Activated CD4-positive, CD25-positive, alpha-beta regulatory T cell (primary cell): ENCODE data around the gene RBM18.

Source experiments
- DNase-seq, 4 experiments: peaks; one replicate each; lab custom pipeline; 2025; lab: John Stamatoyannopoulos, UW

RBM18 gene

GRCh38 chr9:122264360-122265148, at the start of gene RBM18, which contains the start of gene MRRF:
Gene RBM18 (minus strand): TSS chr9:122264840. CDS start chr9:122261492, 3,348 bp downstream.
Gene MRRF (plus strand): TSS chr9:122264882. CDS start chr9:122270892, 6,010 bp downstream.
- peak; percentile 67 to 84 (median 74) for DNase-seq

- DNase-seq: no peak
These were observed 49.5 kb upstream of the RBM18 start for GRCh38 chr9:122314165-122314564.

GRCh38 chr9:122309861-122310260, 45.2 kb upstream of the RBM18 start:
- no peak for DNase-seq

GRCh38 chr9:122307925-122308324, 43.3 kb upstream of the RBM18 start:
- DNase-seq: no peak

GRCh38 chr9:122307061-122307460, 42.4 kb upstream of the RBM18 start:
- no peak for DNase-seq

GRCh38 chr9:122302237-122303093, 37.8 kb upstream of the RBM18 start:
- DNase-seq: no peak

GRCh38 chr9:122297512-122297911, 32.9 kb upstream of the RBM18 start:
- no peak for DNase-seq

GRCh38 chr9:122294531-122294930, 29.9 kb upstream of the RBM18 start:
- DNase-seq: no peak

- no peak for DNase-seq
These were observed 26.8 kb upstream of the RBM18 start for GRCh38 chr9:122291458-122291857.

- no peak for DNase-seq
These were observed 22.6 kb upstream of the RBM18 start for GRCh38 chr9:122287214-122287720.

GRCh38 chr9:122286764-122287163, 22.1 kb upstream of the RBM18 start:
- no peak for DNase-seq

- DNase-seq: no peak
These were observed 16.7 kb upstream of the RBM18 start for GRCh38 chr9:122281368-122281767.

- no peak for DNase-seq
These were observed 12.8 kb upstream of the RBM18 start for GRCh38 chr9:122277285-122277897.

- no peak for DNase-seq
These were observed 11.5 kb upstream of the RBM18 start for GRCh38 chr9:122276096-122276495.

- DNase-seq: no peak
These were observed 9.4 kb upstream of the RBM18 start for GRCh38 chr9:122274055-122274454.

- no peak for DNase-seq
These were observed 3.6 kb upstream of the RBM18 start for GRCh38 chr9:122268041-122268814.

GRCh38 chr9:122265149-122265915, 692 bp upstream of the RBM18 start:
- no peak for DNase-seq

GRCh38 chr9:122263699-122264349, 816 bp downstream of the RBM18 start:
- no peak for DNase-seq

- DNase-seq: no peak
These were observed 2.6 kb downstream of the RBM18 start for GRCh38 chr9:122262073-122262472.

GRCh38 chr9:122261469-122261881, 3.2 kb downstream of the RBM18 start:
- DNase-seq: no peak
